GM23338 (cell line): ENCODE results near the gene SH2D5. TPM values are rescaled to one million over a fixed set of nuclear protein-coding genes. Genes with fewer than 3 reads are reported as not detected.

Experiments
- ATAC-seq: fragments of 200-7000 bp; cut with Tn5 transposase; 3 replicates; pipeline ENCODE4 v1.9.1; 2020
- DNase-seq: peaks from one replicate; pipeline ENCODE4 v3.0.0-alpha.2; 2015; ENCODE audit warnings: low spot score
- H2AFZ ChIP-seq: fragments of 200-600 bp; sonication (generic); 2 replicates; pipeline ENCODE4 v1.8.0; 2016; ENCODE audit warnings: antibody characterized with exemption, mild to moderate bottlenecking, moderate library complexity
- H3F3A ChIP-seq: fragments of 200-600 bp; sonication (generic); replicated peaks from 2 replicates; pipeline ENCODE4 v1.8.0; 2017; ENCODE audit warnings: antibody characterized with exemption, mixed run types, low read depth
- H3K27ac ChIP-seq: fragments of 200-600 bp; sonication (generic); 2 replicates; pipeline ENCODE4 v1.6.1; 2016; ENCODE audit warnings: low read depth
- H3K27me3 ChIP-seq: fragments of 200-600 bp; sonication (generic); 2 replicates; pipeline ENCODE4 v1.8.0; 2016; ENCODE audit warnings: mild to moderate bottlenecking, mixed run types, moderate library complexity; ENCODE audit not compliant: insufficient read depth
- H3K36me3 ChIP-seq: fragments of 200-600 bp; sonication (generic); 2 replicates; pipeline ENCODE4 v1.8.0; 2016; ENCODE audit warnings: mild to moderate bottlenecking; ENCODE audit not compliant: insufficient read depth
- H3K4me1 ChIP-seq: fragments of 200-600 bp; sonication (generic); 2 replicates; pipeline ENCODE4 v1.8.0; 2016; ENCODE audit warnings: mild to moderate bottlenecking, moderate library complexity; ENCODE audit not compliant: insufficient read depth
- H3K4me2 ChIP-seq: fragments of 200-600 bp; sonication (generic); 2 replicates; pipeline ENCODE4 v1.7.1; 2017; ENCODE audit warnings: mixed run types
- H3K4me3 ChIP-seq: fragments of 200-600 bp; sonication (generic); 2 replicates; pipeline ENCODE4 v1.6.1; 2016; ENCODE audit warnings: mixed run types
- H3K79me2 ChIP-seq: fragments of 200-600 bp; sonication (generic); replicated peaks from 2 replicates; pipeline ENCODE4 v1.8.0; 2017; ENCODE audit warnings: mild to moderate bottlenecking; ENCODE audit not compliant: insufficient read depth
- H3K9me2 ChIP-seq: fragments of 200-600 bp; sonication (generic); 2 replicates; pipeline ENCODE4 v1.8.0; 2017; ENCODE audit not compliant: insufficient read depth
- H4K20me1 ChIP-seq: fragments of 200-600 bp; sonication (generic); replicated peaks from 2 replicates; pipeline ENCODE4 v1.8.0; 2017; ENCODE audit warnings: mild to moderate bottlenecking; ENCODE audit not compliant: insufficient read depth
- H3K27ac Mint-ChIP-seq: 2 replicates; pipeline ENCODE4 v1.8.0; 2020; ENCODE audit warnings: inconsistent platforms, mild to moderate bottlenecking, moderate library complexity, mixed read lengths
- H3K27me3 Mint-ChIP-seq: 3 replicates; pipeline ENCODE4 v1.8.0; 2022; ENCODE audit warnings: low read depth, mild to moderate bottlenecking, moderate library complexity, mixed read lengths, inconsistent platforms; ENCODE audit not compliant: insufficient read depth, poor library complexity
- H3K36me3 Mint-ChIP-seq: 3 replicates; pipeline ENCODE4 v1.8.0; 2021; ENCODE audit warnings: low read depth, mild to moderate bottlenecking, inconsistent platforms, moderate library complexity, mixed read lengths
- H3K4me1 Mint-ChIP-seq: 3 replicates; pipeline ENCODE4 v1.8.0; 2020; ENCODE audit warnings: mild to moderate bottlenecking, inconsistent platforms, mixed read lengths
- H3K4me3 Mint-ChIP-seq: 3 replicates; pipeline ENCODE4 v1.8.0; 2021; ENCODE audit warnings: moderate library complexity, mild to moderate bottlenecking, inconsistent platforms, mixed read lengths
- H3K9me3 Mint-ChIP-seq: 3 replicates; pipeline ENCODE4 v1.8.0; 2020; ENCODE audit warnings: moderate library complexity, mild to moderate bottlenecking, inconsistent platforms, mixed read lengths
- CREB1 ChIP-seq: fragments of 250-450 bp; sonication (Bioruptor Pico); IDR thresholded peaks from 2 replicates; pipeline ENCODE4 v1.5.0; 2020; ENCODE audit warnings: low read depth, mild to moderate bottlenecking, moderate library complexity
- CTCF ChIP-seq, 2 experiments: fragments of 200-600 bp in 1 of 2; sonication (generic) in 1 of 2; conservative IDR thresholded peaks; 2 replicates each; pipeline versions ENCODE4 v1.5.1 to v1.6.1; 2016 to 2017; ENCODE audit warnings: antibody characterized with exemption in 2 of 2, low read depth in 2 of 2, mild to moderate bottlenecking in 2 of 2, moderate library complexity in 1 of 2
- EZH2 ChIP-seq: fragments of 200-600 bp; sonication (generic); IDR thresholded peaks from one replicate; pipeline ENCODE4 v1.8.0; 2017; ENCODE audit warnings: antibody characterized with exemption, mild to moderate bottlenecking, low read depth; ENCODE audit not compliant: unreplicated experiment
- EZH2phosphoT487 ChIP-seq: fragments of 200-600 bp; sonication (generic); IDR thresholded peaks from one replicate; pipeline ENCODE4 v1.8.1; 2018; ENCODE audit warnings: antibody characterized with exemption; ENCODE audit not compliant: unreplicated experiment
- JUNB ChIP-seq: IDR thresholded peaks from one replicate; pipeline ENCODE4 v1.6.1; 2016; ENCODE audit warnings: antibody characterized with exemption; ENCODE audit not compliant: unreplicated experiment
- NANOG ChIP-seq: IDR thresholded peaks from 2 replicates; pipeline ENCODE4 v1.6.1; 2016; ENCODE audit warnings: antibody characterized with exemption, borderline replicate concordance
- POLR2AphosphoS5 ChIP-seq: IDR thresholded peaks from 2 replicates; pipeline ENCODE4 v1.6.1; 2016; ENCODE audit warnings: antibody characterized with exemption, low read depth
- REST ChIP-seq: IDR thresholded peaks from one replicate; pipeline ENCODE4 v1.6.1; 2018; ENCODE audit warnings: antibody characterized with exemption; ENCODE audit not compliant: unreplicated experiment
- STAT1 ChIP-seq: IDR thresholded peaks from one replicate; pipeline ENCODE4 v1.6.1; 2016; ENCODE audit warnings: antibody characterized with exemption; ENCODE audit not compliant: unreplicated experiment
- ZNF114 ChIP-seq: fragments of 250-450 bp; sonication (Bioruptor Pico); IDR thresholded peaks from 2 replicates; pipeline ENCODE4 v1.5.0; 2020; ENCODE audit warnings: mild to moderate bottlenecking, moderate library complexity
- ZNF331 ChIP-seq: fragments of 250-450 bp; sonication (Bioruptor Pico); IDR thresholded peaks from 2 replicates; pipeline ENCODE4 v1.5.0; 2020; ENCODE audit warnings: low read depth, mild to moderate bottlenecking, moderate library complexity
- ZNF462 ChIP-seq: fragments of 250-450 bp; sonication (Bioruptor Pico); IDR thresholded peaks from 2 replicates; pipeline ENCODE4 v1.5.0; 2020; ENCODE audit warnings: mild to moderate bottlenecking, moderate library complexity
- polyA plus RNA-seq: library from polyadenylated mRNA; unstranded; fragments of >200 nt; fragmentation: Nextera tagmentation; extraction: Ambion mirVana; gene quantifications from 2 replicates; pipeline ENCODE4 v1.2.1, GENCODE V29; 2016
- total RNA-seq: library from RNA; depleted of rRNA; stranded (reverse); fragments of >200 nt; shearing (Covaris generic); gene quantifications from 2 replicates; pipeline ENCODE4 v1.2.3, GENCODE V29; 2014

Gene SH2D5
- total and polyA plus RNA-seq, 2 experiments from 2014 or later, result 5.0 to 24.8 TPM

GRCh38 chr1:20685099-20685662, 47.3 kb downstream of the SH2D5 start:
- no peak for TF ChIP-seq JUNB
- no peak for TF ChIP-seq POLR2AphosphoS5
- TF ChIP-seq ZNF462 (CRISPR knock-in tag), result no peak
- no peak for TF ChIP-seq EZH2
- TF ChIP-seq EZH2phosphoT487, result no peak
- no peak for TF ChIP-seq CTCF (conservative IDR thresholded peaks at IDR 0.05; ENCODE audit: low read depth in 2 of 2)
- no peak for TF ChIP-seq NANOG
- no peak for TF ChIP-seq ZNF331 (CRISPR knock-in tag)
- no peak for TF ChIP-seq CREB1 (CRISPR knock-in tag)
- TF ChIP-seq ZNF114 (CRISPR knock-in tag), result no peak
- TF ChIP-seq STAT1, result no peak
- TF ChIP-seq REST, result no peak
- Histone ChIP-seq H4K20me1 (no peaks in the 10 kb centered on the region), H3K27ac (no peak overlapping the region), H3K9me2 (no peaks in the 10 kb centered on the region), H3K79me2 (no peaks in the 10 kb centered on the region), H3K4me3 (no peak overlapping the region), H3K4me2 (no peak overlapping the region), H3F3A (no peaks in the 10 kb centered on the region), H3K36me3 (no peaks in the 10 kb centered on the region), H3K4me1 (no peaks in the 10 kb centered on the region), H2AFZ (no peak overlapping the region), H3K27me3 (no peaks in the 10 kb centered on the region)
- Mint-ChIP-seq H3K27ac (peak overlapping the region; percentile 68; the same call in 1 of the 2 replicates), H3K4me1 (peaks cover 4% of the 10 kb centered on the region; the same call in 2 of the 3 replicates), H3K9me3 (peaks cover 2% of the 10 kb centered on the region; the same call in 1 of the 3 replicates), H3K27me3 (peaks cover 6% of the 10 kb centered on the region), H3K36me3 (peaks cover 17% of the 10 kb centered on the region), H3K4me3 (no peak overlapping the region)
- no peak for ATAC-seq
- DNase-seq, result no peak
